GM23338 (cell line): ENCODE measurements around the gene SH3BP2. TPM values are rescaled to one million over a fixed set of nuclear protein-coding genes. Genes with fewer than 3 reads are reported as not detected.

ENCODE experiments used
- ATAC-seq: fragments of 200-7000 bp; cut with Tn5 transposase; 3 replicates; pipeline ENCODE4 v1.9.1; 2020
- DNase-seq: peaks from one replicate; pipeline ENCODE4 v3.0.0-alpha.2; 2015; ENCODE audit warnings: low spot score
- H2AFZ ChIP-seq: fragments of 200-600 bp; sonication (generic); 2 replicates; pipeline ENCODE4 v1.8.0; 2016; ENCODE audit warnings: antibody characterized with exemption, mild to moderate bottlenecking, moderate library complexity
- H3F3A ChIP-seq: fragments of 200-600 bp; sonication (generic); replicated peaks from 2 replicates; pipeline ENCODE4 v1.8.0; 2017; ENCODE audit warnings: antibody characterized with exemption, mixed run types, low read depth
- H3K27ac ChIP-seq: fragments of 200-600 bp; sonication (generic); 2 replicates; pipeline ENCODE4 v1.6.1; 2016; ENCODE audit warnings: low read depth
- H3K27me3 ChIP-seq: fragments of 200-600 bp; sonication (generic); 2 replicates; pipeline ENCODE4 v1.8.0; 2016; ENCODE audit warnings: mild to moderate bottlenecking, mixed run types, moderate library complexity; ENCODE audit not compliant: insufficient read depth
- H3K36me3 ChIP-seq: fragments of 200-600 bp; sonication (generic); 2 replicates; pipeline ENCODE4 v1.8.0; 2016; ENCODE audit warnings: mild to moderate bottlenecking; ENCODE audit not compliant: insufficient read depth
- H3K4me1 ChIP-seq: fragments of 200-600 bp; sonication (generic); 2 replicates; pipeline ENCODE4 v1.8.0; 2016; ENCODE audit warnings: mild to moderate bottlenecking, moderate library complexity; ENCODE audit not compliant: insufficient read depth
- H3K4me2 ChIP-seq: fragments of 200-600 bp; sonication (generic); 2 replicates; pipeline ENCODE4 v1.7.1; 2017; ENCODE audit warnings: mixed run types
- H3K4me3 ChIP-seq: fragments of 200-600 bp; sonication (generic); 2 replicates; pipeline ENCODE4 v1.6.1; 2016; ENCODE audit warnings: mixed run types
- H3K79me2 ChIP-seq: fragments of 200-600 bp; sonication (generic); replicated peaks from 2 replicates; pipeline ENCODE4 v1.8.0; 2017; ENCODE audit warnings: mild to moderate bottlenecking; ENCODE audit not compliant: insufficient read depth
- H3K9me2 ChIP-seq: fragments of 200-600 bp; sonication (generic); 2 replicates; pipeline ENCODE4 v1.8.0; 2017; ENCODE audit not compliant: insufficient read depth
- H4K20me1 ChIP-seq: fragments of 200-600 bp; sonication (generic); replicated peaks from 2 replicates; pipeline ENCODE4 v1.8.0; 2017; ENCODE audit warnings: mild to moderate bottlenecking; ENCODE audit not compliant: insufficient read depth
- H3K27ac Mint-ChIP-seq: 2 replicates; pipeline ENCODE4 v1.8.0; 2020; ENCODE audit warnings: inconsistent platforms, mild to moderate bottlenecking, moderate library complexity, mixed read lengths
- H3K27me3 Mint-ChIP-seq: 3 replicates; pipeline ENCODE4 v1.8.0; 2022; ENCODE audit warnings: low read depth, mild to moderate bottlenecking, moderate library complexity, mixed read lengths, inconsistent platforms; ENCODE audit not compliant: insufficient read depth, poor library complexity
- H3K36me3 Mint-ChIP-seq: 3 replicates; pipeline ENCODE4 v1.8.0; 2021; ENCODE audit warnings: low read depth, mild to moderate bottlenecking, inconsistent platforms, moderate library complexity, mixed read lengths
- H3K4me1 Mint-ChIP-seq: 3 replicates; pipeline ENCODE4 v1.8.0; 2020; ENCODE audit warnings: mild to moderate bottlenecking, inconsistent platforms, mixed read lengths
- H3K4me3 Mint-ChIP-seq: 3 replicates; pipeline ENCODE4 v1.8.0; 2021; ENCODE audit warnings: moderate library complexity, mild to moderate bottlenecking, inconsistent platforms, mixed read lengths
- H3K9me3 Mint-ChIP-seq: 3 replicates; pipeline ENCODE4 v1.8.0; 2020; ENCODE audit warnings: moderate library complexity, mild to moderate bottlenecking, inconsistent platforms, mixed read lengths
- CREB1 ChIP-seq: fragments of 250-450 bp; sonication (Bioruptor Pico); IDR thresholded peaks from 2 replicates; pipeline ENCODE4 v1.5.0; 2020; ENCODE audit warnings: low read depth, mild to moderate bottlenecking, moderate library complexity
- CTCF ChIP-seq, 2 experiments: fragments of 200-600 bp in 1 of 2; sonication (generic) in 1 of 2; conservative IDR thresholded peaks; 2 replicates each; pipeline versions ENCODE4 v1.5.1 to v1.6.1; 2016 to 2017; ENCODE audit warnings: antibody characterized with exemption in 2 of 2, low read depth in 2 of 2, mild to moderate bottlenecking in 2 of 2, moderate library complexity in 1 of 2
- ETS1 ChIP-seq: IDR thresholded peaks from 2 replicates; pipeline ENCODE4 v1.6.1; 2016; ENCODE audit warnings: antibody characterized with exemption
- EZH2 ChIP-seq: fragments of 200-600 bp; sonication (generic); IDR thresholded peaks from one replicate; pipeline ENCODE4 v1.8.0; 2017; ENCODE audit warnings: antibody characterized with exemption, mild to moderate bottlenecking, low read depth; ENCODE audit not compliant: unreplicated experiment
- EZH2phosphoT487 ChIP-seq: fragments of 200-600 bp; sonication (generic); IDR thresholded peaks from one replicate; pipeline ENCODE4 v1.8.1; 2018; ENCODE audit warnings: antibody characterized with exemption; ENCODE audit not compliant: unreplicated experiment
- JUNB ChIP-seq: IDR thresholded peaks from one replicate; pipeline ENCODE4 v1.6.1; 2016; ENCODE audit warnings: antibody characterized with exemption; ENCODE audit not compliant: unreplicated experiment
- POLR2AphosphoS5 ChIP-seq: IDR thresholded peaks from 2 replicates; pipeline ENCODE4 v1.6.1; 2016; ENCODE audit warnings: antibody characterized with exemption, low read depth
- STAT1 ChIP-seq: IDR thresholded peaks from one replicate; pipeline ENCODE4 v1.6.1; 2016; ENCODE audit warnings: antibody characterized with exemption; ENCODE audit not compliant: unreplicated experiment
- ZNF114 ChIP-seq: fragments of 250-450 bp; sonication (Bioruptor Pico); IDR thresholded peaks from 2 replicates; pipeline ENCODE4 v1.5.0; 2020; ENCODE audit warnings: mild to moderate bottlenecking, moderate library complexity
- ZNF331 ChIP-seq: fragments of 250-450 bp; sonication (Bioruptor Pico); IDR thresholded peaks from 2 replicates; pipeline ENCODE4 v1.5.0; 2020; ENCODE audit warnings: low read depth, mild to moderate bottlenecking, moderate library complexity
- ZNF462 ChIP-seq: fragments of 250-450 bp; sonication (Bioruptor Pico); IDR thresholded peaks from 2 replicates; pipeline ENCODE4 v1.5.0; 2020; ENCODE audit warnings: mild to moderate bottlenecking, moderate library complexity
- polyA plus RNA-seq: library from polyadenylated mRNA; unstranded; fragments of >200 nt; fragmentation: Nextera tagmentation; extraction: Ambion mirVana; gene quantifications from 2 replicates; pipeline ENCODE4 v1.2.1, GENCODE V29; 2016
- total RNA-seq: library from RNA; depleted of rRNA; stranded (reverse); fragments of >200 nt; shearing (Covaris generic); gene quantifications from 2 replicates; pipeline ENCODE4 v1.2.3, GENCODE V29; 2014
- TF ChIP-seq, protein P1 (sequence below): IDR thresholded peaks from one replicate; pipeline ENCODE4 v1.6.1; 2018; ENCODE audit warnings: antibody characterized with exemption; ENCODE audit not compliant: unreplicated experiment

SH3BP2 gene
- total and polyA plus RNA-seq, 2 experiments from 2014 or later, result 15.2 to 43.9 TPM

GRCh38 chr4:2850966-2851798, 58.3 kb downstream of the SH3BP2 start:
- no peaks in the 10 kb centered on the region for H3K36me3 ChIP-seq
- no peak for TF ChIP-seq ZNF462 (CRISPR knock-in tag)
- TF ChIP-seq STAT1, result no peak
- TF ChIP-seq EZH2phosphoT487, result no peak
- no peak for TF ChIP-seq POLR2AphosphoS5
- TF ChIP-seq ETS1, result no peak
- TF ChIP-seq JUNB, result no peak
- TF ChIP-seq EZH2, result no peak
- TF ChIP-seq CTCF (conservative IDR thresholded peaks at IDR 0.05; ENCODE audit: low read depth in 2 of 2), result no peak
- no peak for TF ChIP-seq ZNF114 (CRISPR knock-in tag)
- TF ChIP-seq CREB1 (CRISPR knock-in tag), result no peak
- TF ChIP-seq, protein P1, sequence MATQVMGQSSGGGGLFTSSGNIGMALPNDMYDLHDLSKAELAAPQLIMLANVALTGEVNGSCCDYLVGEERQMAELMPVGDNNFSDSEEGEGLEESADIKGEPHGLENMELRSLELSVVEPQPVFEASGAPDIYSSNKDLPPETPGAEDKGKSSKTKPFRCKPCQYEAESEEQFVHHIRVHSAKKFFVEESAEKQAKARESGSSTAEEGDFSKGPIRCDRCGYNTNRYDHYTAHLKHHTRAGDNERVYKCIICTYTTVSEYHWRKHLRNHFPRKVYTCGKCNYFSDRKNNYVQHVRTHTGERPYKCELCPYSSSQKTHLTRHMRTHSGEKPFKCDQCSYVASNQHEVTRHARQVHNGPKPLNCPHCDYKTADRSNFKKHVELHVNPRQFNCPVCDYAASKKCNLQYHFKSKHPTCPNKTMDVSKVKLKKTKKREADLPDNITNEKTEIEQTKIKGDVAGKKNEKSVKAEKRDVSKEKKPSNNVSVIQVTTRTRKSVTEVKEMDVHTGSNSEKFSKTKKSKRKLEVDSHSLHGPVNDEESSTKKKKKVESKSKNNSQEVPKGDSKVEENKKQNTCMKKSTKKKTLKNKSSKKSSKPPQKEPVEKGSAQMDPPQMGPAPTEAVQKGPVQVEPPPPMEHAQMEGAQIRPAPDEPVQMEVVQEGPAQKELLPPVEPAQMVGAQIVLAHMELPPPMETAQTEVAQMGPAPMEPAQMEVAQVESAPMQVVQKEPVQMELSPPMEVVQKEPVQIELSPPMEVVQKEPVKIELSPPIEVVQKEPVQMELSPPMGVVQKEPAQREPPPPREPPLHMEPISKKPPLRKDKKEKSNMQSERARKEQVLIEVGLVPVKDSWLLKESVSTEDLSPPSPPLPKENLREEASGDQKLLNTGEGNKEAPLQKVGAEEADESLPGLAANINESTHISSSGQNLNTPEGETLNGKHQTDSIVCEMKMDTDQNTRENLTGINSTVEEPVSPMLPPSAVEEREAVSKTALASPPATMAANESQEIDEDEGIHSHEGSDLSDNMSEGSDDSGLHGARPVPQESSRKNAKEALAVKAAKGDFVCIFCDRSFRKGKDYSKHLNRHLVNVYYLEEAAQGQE, result no peak
- TF ChIP-seq ZNF331 (CRISPR knock-in tag), result no peak
- no peaks in the 10 kb centered on the region for H3K27me3 ChIP-seq
- ATAC-seq (no peak), DNase-seq (no peak)
- H3K27ac ChIP-seq, result peak overlapping the region; percentile 7; the same call in 1 of the 2 replicates
- H2AFZ ChIP-seq, result no peak overlapping the region
- H3K4me1 Mint-ChIP-seq, result peaks cover 4% of the 10 kb centered on the region
- no peaks in the 10 kb centered on the region for H3K9me3 Mint-ChIP-seq
- H3K4me1 ChIP-seq, result no peaks in the 10 kb centered on the region
- no peak overlapping the region for H3K27ac Mint-ChIP-seq
- no peak overlapping the region for H3K4me3 ChIP-seq
- H3K36me3 Mint-ChIP-seq, result peaks cover 12% of the 10 kb centered on the region; the same call in 2 of the 3 replicates
- peaks cover 100% of the 10 kb centered on the region for H3K79me2 ChIP-seq
- peaks cover 3% of the 10 kb centered on the region for H3K27me3 Mint-ChIP-seq
- H4K20me1 ChIP-seq, result peaks cover 25% of the 10 kb centered on the region; the same call in 1 of the 2 replicates
- no peak overlapping the region for H3K4me3 Mint-ChIP-seq
- no peaks in the 10 kb centered on the region for H3F3A ChIP-seq
- H3K9me2 ChIP-seq, result no peaks in the 10 kb centered on the region
- no peak overlapping the region for H3K4me2 ChIP-seq
